Body of pancreas (tissue), 4 donors: ENCODE data around the gene LRRC75A. TPM values are rescaled to one million over a fixed set of nuclear protein-coding genes. Genes with fewer than 3 reads are reported as not detected.

Experiments
- ATAC-seq: fragments of 150-250 bp; one replicate; pipeline ENCODE4 v1.9.1; 2016
- DNase-seq, 4 donors: peaks; one replicate each; pipeline ENCODE4 v3.0.0-alpha.2; 2019
- H3K27ac ChIP-seq, 4 donors: fragments of 200-600 bp; sonication (generic); 1 replicate in 3 of 4; 2 replicates in 1 of 4; pipeline versions ENCODE4 v1.5.1 to v1.6.1; 2016 to 2019; ENCODE audit warnings: mild to moderate bottlenecking in 1 of 4, mixed read lengths in 1 of 4, moderate library complexity in 1 of 4
- H3K27me3 ChIP-seq, 2 donors: fragments of 200-600 bp; sonication (generic); one replicate each; pipeline ENCODE4 v1.6.0; 2016; ENCODE audit warnings: mild to moderate bottlenecking in 1 of 2
- H3K36me3 ChIP-seq, 2 donors: fragments of 200-600 bp; sonication (generic); replicated peaks in 1 of 2; 2 replicates each; pipeline ENCODE4 v1.5.1; 2016; ENCODE audit warnings: low read depth in 2 of 2; ENCODE audit not compliant: insufficient read depth in 1 of 2
- H3K4me1 ChIP-seq: fragments of 200-600 bp; sonication (generic); one replicate; pipeline ENCODE4 v1.6.0; 2016
- H3K4me3 ChIP-seq, 2 donors: fragments of 200-600 bp; sonication (generic); 1 replicate in 1 of 2; 2 replicates in 1 of 2; pipeline ENCODE4 v1.5.1; 2016 to 2019
- H3K9me3 ChIP-seq, 3 donors: fragments of 200-600 bp; sonication (generic); 1 replicate in 2 of 3; 2 replicates in 1 of 3; pipeline ENCODE4 v1.5.1; 2016
- POLR2A ChIP-seq, 3 donors: fragments of 450-650 bp; IDR thresholded peaks; one replicate each; pipeline ENCODE4 v1.6.1; 2016; ENCODE audit warnings: antibody characterized with exemption in 3 of 3, mild to moderate bottlenecking in 2 of 3
- WGBS, 2 donors: methylation state at CpG; one replicate each; pipeline ENCODE4 v1.1.5; 2017; 5-methylcytosine and 5-hydroxymethylcytosine counted together
- intact Hi-C: fragments of 100-400 bp; cut with DNase I; formaldehyde crosslinking; loops from one replicate; pipeline ENCODE4 v1.15.1; 2023
- total RNA-seq, 2 donors: library from RNA; depleted of rRNA; stranded (reverse); fragments of >200 nt; gene quantifications; one replicate each; pipeline ENCODE4 v1.1.0, GENCODE V29; 2016
- TF ChIP-seq, protein P1 (sequence below), 7 experiments: fragments of 450-650 bp in 4 of 7; fragments of 200-600 bp in 3 of 7; sonication (generic) in 3 of 7; IDR thresholded peaks; one replicate each; pipeline ENCODE4 v1.5.1; 2016 to 2019; ENCODE audit warnings: antibody characterized with exemption in 7 of 7

LRRC75A gene
- total RNA-seq, 2 donors from 2014 or later: 4.9 to 7.6 TPM

DNA sequence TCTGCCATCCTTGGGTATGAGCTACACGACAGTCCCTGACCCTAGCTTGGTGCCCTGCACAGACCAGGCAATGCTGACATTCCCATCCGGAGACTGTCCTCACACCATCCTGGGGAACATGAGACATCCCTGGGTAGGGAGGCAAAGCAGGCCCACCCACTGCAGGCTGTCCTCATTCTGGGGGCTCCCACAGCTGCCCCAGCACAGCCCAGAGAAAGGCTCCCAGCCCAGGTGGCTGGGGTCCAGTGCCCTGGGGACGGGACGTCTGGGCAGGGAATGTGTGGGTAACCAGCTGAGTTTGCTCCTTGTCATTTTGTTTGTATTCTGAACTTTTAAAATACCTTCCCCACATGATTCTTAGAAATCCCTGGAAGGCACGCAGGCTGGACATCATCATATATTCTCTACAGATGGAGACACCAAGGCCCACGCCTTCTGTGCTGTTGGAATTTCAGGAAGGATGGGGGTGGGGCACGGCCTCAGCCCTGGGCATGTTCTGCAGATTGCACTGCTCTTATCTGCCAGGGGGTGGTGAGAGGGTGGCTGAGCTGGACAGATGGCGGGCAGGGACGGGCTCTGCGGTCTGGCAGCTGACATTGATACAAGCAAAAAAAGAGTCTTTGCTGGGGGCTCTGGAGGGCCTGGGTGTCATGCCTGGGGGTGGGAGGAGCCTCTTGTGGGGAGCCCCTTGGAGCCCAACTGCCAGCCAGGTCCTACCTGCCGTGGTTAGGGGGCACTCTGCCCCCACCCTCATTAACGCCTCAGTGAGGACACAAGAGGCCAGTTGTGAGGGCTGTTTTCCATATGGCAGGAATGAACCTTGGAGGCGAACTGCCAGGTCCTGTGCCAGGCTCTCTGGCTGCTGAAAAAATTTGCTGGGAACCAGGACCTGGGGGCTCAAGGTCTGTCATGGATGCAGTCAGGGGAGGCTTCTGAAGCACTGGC is 28.4 kb downstream of the LRRC75A start:
- no peaks in the 10 kb centered on the region for H3K27me3 ChIP-seq
- H3K9me3 ChIP-seq: no peaks in the 10 kb centered on the region
- peak overlapping the region in 2 of 4 donors; percentile 5 to 44 for H3K27ac ChIP-seq
- H3K4me3 ChIP-seq: no peak overlapping the region
- WGBS, 2 donors: 37 to 49% methylated on average over 10 to 13 of the region's 13 CpGs
- DNase-seq (peak; percentile 71 to 85 (median 80)), ATAC-seq (peak; percentile 74)
- H3K4me1 ChIP-seq: peaks cover 30% of the 10 kb centered on the region
- no peaks in the 10 kb centered on the region for H3K36me3 ChIP-seq
- no peak for TF ChIP-seq POLR2A (IDR thresholded peaks at IDR 0.05)
- TF ChIP-seq, protein P1, sequence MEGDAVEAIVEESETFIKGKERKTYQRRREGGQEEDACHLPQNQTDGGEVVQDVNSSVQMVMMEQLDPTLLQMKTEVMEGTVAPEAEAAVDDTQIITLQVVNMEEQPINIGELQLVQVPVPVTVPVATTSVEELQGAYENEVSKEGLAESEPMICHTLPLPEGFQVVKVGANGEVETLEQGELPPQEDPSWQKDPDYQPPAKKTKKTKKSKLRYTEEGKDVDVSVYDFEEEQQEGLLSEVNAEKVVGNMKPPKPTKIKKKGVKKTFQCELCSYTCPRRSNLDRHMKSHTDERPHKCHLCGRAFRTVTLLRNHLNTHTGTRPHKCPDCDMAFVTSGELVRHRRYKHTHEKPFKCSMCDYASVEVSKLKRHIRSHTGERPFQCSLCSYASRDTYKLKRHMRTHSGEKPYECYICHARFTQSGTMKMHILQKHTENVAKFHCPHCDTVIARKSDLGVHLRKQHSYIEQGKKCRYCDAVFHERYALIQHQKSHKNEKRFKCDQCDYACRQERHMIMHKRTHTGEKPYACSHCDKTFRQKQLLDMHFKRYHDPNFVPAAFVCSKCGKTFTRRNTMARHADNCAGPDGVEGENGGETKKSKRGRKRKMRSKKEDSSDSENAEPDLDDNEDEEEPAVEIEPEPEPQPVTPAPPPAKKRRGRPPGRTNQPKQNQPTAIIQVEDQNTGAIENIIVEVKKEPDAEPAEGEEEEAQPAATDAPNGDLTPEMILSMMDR (IDR thresholded peaks at IDR 0.05): peak in 5 of 7 experiments; percentile 31 to 61 (median 59)
- intact Hi-C loops: no loop called here

DNA sequence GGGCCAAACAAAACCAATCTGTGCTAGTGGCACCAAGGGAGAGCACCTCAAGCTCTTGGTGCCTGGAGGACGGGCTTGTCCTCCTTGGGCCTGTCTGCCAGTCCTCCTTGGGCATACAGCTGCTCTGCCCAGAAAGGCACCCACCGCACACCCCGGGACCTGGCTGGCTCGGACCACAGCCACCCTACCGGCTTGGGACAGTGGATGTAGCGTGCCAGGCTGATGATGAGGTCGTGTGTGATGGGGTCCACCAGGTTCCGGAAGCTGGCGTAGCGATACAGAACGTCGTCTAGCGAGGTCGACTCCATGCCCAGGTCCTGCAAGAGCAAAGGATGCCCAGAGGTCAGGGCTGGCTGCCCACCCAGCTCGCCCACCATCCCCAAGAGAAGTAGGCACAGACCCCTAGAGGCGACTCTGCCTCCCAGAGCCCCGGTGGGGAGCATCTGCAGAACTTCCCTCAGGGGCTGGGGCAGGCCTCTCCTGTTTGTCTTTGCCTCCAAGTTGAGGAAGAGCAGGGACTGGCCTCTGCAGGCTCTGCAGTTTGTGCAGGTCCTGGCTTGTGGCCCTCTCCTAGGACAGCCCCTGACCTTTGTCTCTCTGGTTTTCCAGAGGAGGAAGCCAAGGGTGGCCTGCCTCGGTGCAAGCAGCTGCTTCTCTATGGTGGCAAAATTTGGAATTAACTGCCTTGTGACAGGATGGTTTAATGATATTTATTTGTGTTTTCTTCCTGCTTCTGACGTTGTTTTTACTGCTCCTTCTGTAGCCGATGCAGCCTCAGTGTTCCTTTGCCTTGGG is 29.7 kb downstream of the LRRC75A start:
- peaks cover 30% of the 10 kb centered on the region for H3K4me1 ChIP-seq
- H3K4me3 ChIP-seq: no peak overlapping the region
- WGBS, 2 donors: 88 to 90% methylated on average over 13 to 20 of the region's 20 CpGs
- DNase-seq (no peak), ATAC-seq (no peak)
- no peak overlapping the region for H3K27ac ChIP-seq
- no peaks in the 10 kb centered on the region for H3K9me3 ChIP-seq
- TF ChIP-seq POLR2A (IDR thresholded peaks at IDR 0.05): no peak
- TF ChIP-seq, protein P1 (IDR thresholded peaks at IDR 0.05): no peak
- H3K27me3 ChIP-seq: no peaks in the 10 kb centered on the region
- intact Hi-C loops: no loop called here
- no peaks in the 10 kb centered on the region for H3K36me3 ChIP-seq

DNA sequence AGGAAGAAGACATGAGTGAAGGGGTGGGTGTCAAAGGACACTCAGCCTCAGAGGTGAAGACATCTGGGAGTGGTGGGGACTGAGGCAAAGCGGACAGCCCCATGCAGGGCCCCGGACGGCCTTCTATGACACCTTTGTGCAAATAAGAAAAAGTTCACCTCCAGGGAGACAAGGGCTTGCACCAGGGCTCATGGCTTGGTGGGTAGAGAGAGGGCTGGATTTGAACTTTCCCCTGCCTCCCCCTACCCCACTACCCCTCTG is 30.5 kb downstream of the LRRC75A start:
- WGBS, 2 donors: 93 to 100% methylated on average over 3 of the region's 3 CpGs
- Histone ChIP-seq H3K27ac (no peak overlapping the region), H3K9me3 (no peaks in the 10 kb centered on the region), H3K27me3 (no peaks in the 10 kb centered on the region), H3K4me1 (peaks cover 27% of the 10 kb centered on the region), H3K4me3 (no peak overlapping the region), H3K36me3 (no peaks in the 10 kb centered on the region)
- DNase-seq (no peak), ATAC-seq (no peak)
- TF ChIP-seq, protein P1 (IDR thresholded peaks at IDR 0.05): no peak
- TF ChIP-seq POLR2A (IDR thresholded peaks at IDR 0.05): no peak
- intact Hi-C loops: no loop called here

DNA sequence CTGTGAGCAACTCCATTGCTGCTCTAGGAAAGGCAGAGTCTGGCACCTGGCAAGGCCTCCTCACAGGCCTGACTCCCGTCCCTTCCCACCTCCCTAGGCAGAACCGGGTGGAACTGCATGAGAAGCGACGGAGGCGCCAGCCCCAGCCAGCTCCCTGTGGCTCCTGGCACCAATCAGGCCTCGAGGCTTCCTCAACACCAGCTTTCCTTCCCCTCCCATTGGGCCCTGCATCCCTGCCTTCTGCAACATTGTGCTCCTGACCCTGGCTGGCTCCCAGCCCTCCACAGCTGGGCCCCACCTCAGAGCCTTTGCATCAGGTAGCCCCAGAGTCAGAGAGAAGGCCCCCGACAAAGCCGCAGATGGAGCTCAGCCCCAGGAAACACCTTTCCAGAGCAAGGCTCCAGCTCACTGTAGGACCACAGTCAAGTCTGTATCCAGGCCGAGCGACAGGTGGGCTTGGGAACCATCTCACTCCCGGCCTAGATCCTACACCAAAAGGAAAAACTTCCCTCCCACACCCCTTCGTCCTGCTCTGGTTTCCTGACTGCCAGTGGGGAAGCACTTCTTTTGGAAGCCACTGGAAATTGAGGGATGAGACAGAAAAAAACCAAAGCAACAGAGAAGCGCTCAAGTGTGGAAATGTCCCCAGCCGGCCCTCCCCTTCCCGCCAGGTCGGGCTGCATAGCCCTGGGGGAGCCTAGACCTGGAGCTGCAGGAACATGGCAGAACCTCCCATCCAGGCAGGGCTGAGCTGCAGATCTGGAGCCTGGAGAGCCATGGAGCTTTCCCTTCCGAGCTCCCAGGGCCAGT is 31.0 kb downstream of the LRRC75A start:
- H3K27me3 ChIP-seq: no peaks in the 10 kb centered on the region
- no peaks in the 10 kb centered on the region for H3K9me3 ChIP-seq
- H3K36me3 ChIP-seq: no peaks in the 10 kb centered on the region
- intact Hi-C loops: no loop called here
- no peak overlapping the region for H3K4me3 ChIP-seq
- peaks cover 22% of the 10 kb centered on the region for H3K4me1 ChIP-seq
- TF ChIP-seq, protein P1 (IDR thresholded peaks at IDR 0.05): no peak
- TF ChIP-seq POLR2A (IDR thresholded peaks at IDR 0.05): no peak
- no peak for DNase-seq
- 95 to 97% methylated on average over 16 of the region's 17 CpGs for WGBS, 2 donors
- no peak for ATAC-seq
- H3K27ac ChIP-seq: peak overlapping the region in 1 of 4 donors; percentile 49
